OCI-LY7 (cell line): Measurements from ENCODE around the gene PSKH1. TPM values are rescaled to one million over a fixed set of nuclear protein-coding genes. Genes with fewer than 3 reads are reported as not detected.

Experiments used
- BruUV-seq: library from RNA; stranded (reverse); fragments of 400-500 nt; replicated peaks from 2 replicates; lab custom pipeline; 2021; lab: Mats Ljungman, UMichigan
- CTCF ChIA-PET: fragments of 300-600 bp; sonication (Branson Sonifier 250); formaldehyde crosslinking; loops from one replicate; lab custom pipeline; 2022; ENCODE audit warnings: antibody characterized with exemption; ENCODE audit not compliant: unreplicated experiment; lab: Charles Lee
- POLR2A ChIA-PET: fragments of 300-600 bp; sonication (Branson Sonifier 250); formaldehyde crosslinking; loops from one replicate; lab custom pipeline; 2022; ENCODE audit warnings: antibody characterized with exemption; lab: Charles Lee
- DNase-seq: peaks from one replicate; pipeline ENCODE4 v3.0.0-alpha.2; 2015; ENCODE audit warnings: low spot score
- H2AFZ ChIP-seq: fragments of 200-600 bp; sonication (generic), shearing (Covaris generic); 2 replicates; pipeline ENCODE4 v1.6.1; 2014; ENCODE audit warnings: mild to moderate bottlenecking, antibody characterized with exemption, low read length, moderate library complexity
- H3K27ac ChIP-seq: fragments of 200-600 bp; sonication (generic); 2 replicates; pipeline ENCODE4 v1.5.1; 2014; ENCODE audit warnings: mixed run types, low read depth, mild to moderate bottlenecking, moderate library complexity, low read length, inconsistent platforms; ENCODE audit not compliant: poor library complexity, severe bottlenecking
- H3K36me3 ChIP-seq: fragments of 200-600 bp; sonication (generic); 2 replicates; pipeline ENCODE4 v1.6.1; 2014; ENCODE audit warnings: mild to moderate bottlenecking, antibody characterized with exemption, low read length, moderate library complexity, mixed read lengths; ENCODE audit not compliant: insufficient read depth
- H3K4me1 ChIP-seq: fragments of 200-600 bp; sonication (generic); 2 replicates; pipeline ENCODE4 v1.5.1; 2014; ENCODE audit warnings: mild to moderate bottlenecking, low read length; ENCODE audit not compliant: insufficient read depth, poor library complexity, severe bottlenecking
- H3K4me2 ChIP-seq: fragments of 200-600 bp; sonication (generic); 2 replicates; pipeline ENCODE4 v1.6.1; 2014; ENCODE audit warnings: mild to moderate bottlenecking, low read length
- H3K4me3 ChIP-seq: fragments of 200-600 bp; sonication (generic); 2 replicates; pipeline ENCODE4 v1.5.1; 2014; ENCODE audit warnings: mild to moderate bottlenecking, low read depth, low read length; ENCODE audit not compliant: poor library complexity, severe bottlenecking
- H3K79me2 ChIP-seq: fragments of 200-600 bp; sonication (generic); 2 replicates; pipeline ENCODE4 v1.6.1; 2016; ENCODE audit warnings: low read depth, mild to moderate bottlenecking, low read length, moderate library complexity, mixed read lengths; ENCODE audit not compliant: insufficient read depth
- H3K9me2 ChIP-seq: fragments of 200-600 bp; sonication (generic); 2 replicates; pipeline ENCODE4 v1.6.1; 2016; ENCODE audit warnings: mild to moderate bottlenecking, low read length, mixed read lengths; ENCODE audit not compliant: insufficient read depth
- H3K9me3 ChIP-seq: fragments of 200-600 bp; sonication (generic); 2 replicates; pipeline ENCODE4 v1.6.1; 2014; ENCODE audit warnings: mild to moderate bottlenecking, mixed run types, low read length, mixed read lengths
- H4K20me1 ChIP-seq: fragments of 200-600 bp; sonication (generic); 2 replicates; pipeline ENCODE4 v1.6.1; 2014; ENCODE audit warnings: mild to moderate bottlenecking, antibody characterized with exemption, low read length, moderate library complexity, mixed read lengths; ENCODE audit not compliant: insufficient read depth
- EZH2phosphoT487 ChIP-seq: fragments of 200-600 bp; sonication (generic); IDR thresholded peaks from 2 replicates; pipeline ENCODE4 v1.6.1; 2018; ENCODE audit warnings: low read depth, borderline replicate concordance, mild to moderate bottlenecking, mixed run types, antibody characterized with exemption, low read length, moderate library complexity, mixed read lengths
- intact Hi-C: fragments of 100-400 bp; cut with micrococcal nuclease; formaldehyde crosslinking; loops from one replicate; pipeline ENCODE4 v1.10.0; 2022; ENCODE audit not compliant: unreplicated experiment
- total RNA-seq, 2 experiments: library from RNA; depleted of rRNA in 1 of 2; stranded (reverse); fragments of >200 nt in 1 of 2; shearing (Covaris generic) in 1 of 2; gene quantifications; 2 replicates each; pipeline ENCODE4 v1.2.3, GENCODE V29; 2014 to 2022
- TF ChIP-seq, protein P1 (sequence below): fragments of 200-600 bp; sonication (generic); conservative IDR thresholded peaks from 2 replicates; pipeline ENCODE4 v1.5.1; 2014; ENCODE audit warnings: mild to moderate bottlenecking, antibody characterized with exemption, low read length, moderate library complexity, mixed read lengths

PSKH1 gene
- total RNA-seq, 2 experiments from 2014 or later: 10.4 to 27.1 TPM

DNA sequence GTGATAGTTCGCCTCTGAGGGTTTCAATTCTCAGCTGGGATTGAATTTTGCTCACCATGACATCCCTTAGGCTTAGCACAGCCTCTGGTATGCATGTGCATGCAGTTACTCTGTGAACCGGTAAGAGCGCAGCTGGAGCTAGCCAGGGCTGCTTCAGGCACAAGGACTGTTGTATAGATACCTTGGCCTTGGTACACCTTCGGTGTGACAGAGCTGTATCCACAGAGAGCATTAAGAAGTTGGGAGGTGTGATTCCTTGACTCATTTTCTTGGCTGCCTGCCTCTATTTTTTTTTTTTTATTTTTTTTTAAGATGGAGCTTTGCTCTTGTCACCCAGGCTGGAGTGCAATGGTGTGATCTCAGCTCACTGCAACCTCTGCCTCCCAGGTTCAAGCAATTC, 48.6 kb upstream of the PSKH1 start:
- POLR2A ChIA-PET: interaction anchor here (0.6 to 1.2 kb wide), 7 partner anchors 8 to 1492 kb away, joined by 3 to 6 read pairs (median 3); no protein-coding TSS in a partner anchor
- TF ChIP-seq, protein P1, sequence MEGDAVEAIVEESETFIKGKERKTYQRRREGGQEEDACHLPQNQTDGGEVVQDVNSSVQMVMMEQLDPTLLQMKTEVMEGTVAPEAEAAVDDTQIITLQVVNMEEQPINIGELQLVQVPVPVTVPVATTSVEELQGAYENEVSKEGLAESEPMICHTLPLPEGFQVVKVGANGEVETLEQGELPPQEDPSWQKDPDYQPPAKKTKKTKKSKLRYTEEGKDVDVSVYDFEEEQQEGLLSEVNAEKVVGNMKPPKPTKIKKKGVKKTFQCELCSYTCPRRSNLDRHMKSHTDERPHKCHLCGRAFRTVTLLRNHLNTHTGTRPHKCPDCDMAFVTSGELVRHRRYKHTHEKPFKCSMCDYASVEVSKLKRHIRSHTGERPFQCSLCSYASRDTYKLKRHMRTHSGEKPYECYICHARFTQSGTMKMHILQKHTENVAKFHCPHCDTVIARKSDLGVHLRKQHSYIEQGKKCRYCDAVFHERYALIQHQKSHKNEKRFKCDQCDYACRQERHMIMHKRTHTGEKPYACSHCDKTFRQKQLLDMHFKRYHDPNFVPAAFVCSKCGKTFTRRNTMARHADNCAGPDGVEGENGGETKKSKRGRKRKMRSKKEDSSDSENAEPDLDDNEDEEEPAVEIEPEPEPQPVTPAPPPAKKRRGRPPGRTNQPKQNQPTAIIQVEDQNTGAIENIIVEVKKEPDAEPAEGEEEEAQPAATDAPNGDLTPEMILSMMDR: no peak
- no peak for TF ChIP-seq EZH2phosphoT487
- Histone ChIP-seq H3K4me3 (peak overlapping the region; percentile 99), H3K9me3 (no peaks in the 10 kb centered on the region), H3K4me1 (peaks cover 45% of the 10 kb centered on the region), H3K27ac (no peak overlapping the region), H3K4me2 (peak overlapping the region; percentile 98), H3K79me2 (peaks cover 60% of the 10 kb centered on the region), H4K20me1 (peaks cover 16% of the 10 kb centered on the region; the same call in 1 of the 2 replicates), H3K36me3 (peaks cover 14% of the 10 kb centered on the region), H2AFZ (no peak overlapping the region), H3K9me2 (no peaks in the 10 kb centered on the region)
- DNase-seq: peak; percentile 23
- CTCF ChIA-PET: interaction anchor here (0.6 kb wide), 1 partner anchor 24 kb away, joined by 5 read pairs; no protein-coding TSS in a partner anchor
- intact Hi-C loops: no loop called here
- no TSS peak for BruUV-seq

- no peak for TF ChIP-seq EZH2phosphoT487
- TF ChIP-seq, protein P1: no peak
Observed at GRCh38 chr16:67845291-67846062, 47.6 kb upstream of the PSKH1 start.

More at GRCh38 chr16:67845291-67846062, 47.6 kb upstream of the PSKH1 start:
- peak; percentile 31 for DNase-seq
- Histone ChIP-seq H3K4me2 (peak overlapping the region; percentile 98), H3K36me3 (peaks cover 21% of the 10 kb centered on the region), H3K4me3 (peak overlapping the region; percentile 99), H3K27ac (peak overlapping the region; percentile 80), H4K20me1 (peaks cover 16% of the 10 kb centered on the region; the same call in 1 of the 2 replicates), H3K9me3 (no peaks in the 10 kb centered on the region), H3K79me2 (peaks cover 70% of the 10 kb centered on the region), H2AFZ (no peak overlapping the region; the same call in 1 of the 2 replicates), H3K4me1 (peaks cover 45% of the 10 kb centered on the region), H3K9me2 (no peaks in the 10 kb centered on the region)
- no TSS peak for BruUV-seq
- ChIA-PET POLR2A (interaction anchor here (0.6 to 1.4 kb wide), 7 partner anchors 11 to 1022 kb away, joined by 3 to 7 read pairs (median 3); partner anchors contain the start of genes RANBP10 and TSNAXIP1), CTCF (interaction anchor here (1.2 to 1.4 kb wide), 2 partner anchors 12 to 29 kb away, joined by 4 to 5 read pairs; no protein-coding TSS in a partner anchor)
- intact Hi-C loops: loop anchor here (1.0 kb wide), 2 partner anchors 27 to 324 kb away; no protein-coding TSS in a partner anchor
